Neural cell (in vitro differentiated cells): ENCODE data around the gene OSGEP. TPM values are rescaled to one million over a fixed set of nuclear protein-coding genes. Genes with fewer than 3 reads are reported as not detected.

Experiments
- H2AFZ ChIP-seq: fragments of 200-600, 300-800 bp; sonication (generic), shearing (Covaris generic); 2 replicates; pipeline ENCODE4 v1.6.0; 2014; ENCODE audit warnings: low read depth, mild to moderate bottlenecking, antibody characterized with exemption, low read length, moderate library complexity
- H3F3A ChIP-seq: fragments of 200-600 bp; shearing (Covaris generic); 2 replicates; pipeline ENCODE4 v1.6.1; 2016; ENCODE audit warnings: mild to moderate bottlenecking, moderate library complexity, mixed read lengths, antibody characterized with exemption, low read length; ENCODE audit not compliant: insufficient read depth, poor library complexity, severe bottlenecking
- H3K27ac ChIP-seq: fragments of 200-600, 300-800 bp; sonication (generic), shearing (Covaris generic); 2 replicates; pipeline ENCODE4 v1.5.1; 2014; ENCODE audit warnings: mild to moderate bottlenecking, low read length, moderate library complexity
- H3K27me3 ChIP-seq: fragments of 300-800, 200-600 bp; sonication (generic), shearing (Covaris generic); 2 replicates; pipeline ENCODE4 v1.6.0; 2014; ENCODE audit warnings: mild to moderate bottlenecking, low read depth, low read length, moderate library complexity; ENCODE audit not compliant: insufficient read depth
- H3K36me3 ChIP-seq: fragments of 300-800, 200-600 bp; sonication (generic), shearing (Covaris generic); 2 replicates; pipeline ENCODE4 v1.5.1; 2014; ENCODE audit warnings: mild to moderate bottlenecking, antibody characterized with exemption, low read length, moderate library complexity; ENCODE audit not compliant: insufficient read depth
- H3K4me2 ChIP-seq: fragments of 300-800, 200-600 bp; sonication (generic), shearing (Covaris generic); 2 replicates; pipeline ENCODE4 v1.6.0; 2014; ENCODE audit warnings: mild to moderate bottlenecking, low read length
- H3K4me3 ChIP-seq: fragments of 300-800, 200-600 bp; sonication (generic), shearing (Covaris generic); 2 replicates; pipeline ENCODE4 v1.5.1; 2014; ENCODE audit warnings: mild to moderate bottlenecking, low read length, moderate library complexity
- H3K79me2 ChIP-seq: fragments of 200-600 bp; shearing (Covaris generic); replicated peaks from 2 replicates; pipeline ENCODE4 v1.6.0; 2014; ENCODE audit warnings: mild to moderate bottlenecking, low read length, moderate library complexity; ENCODE audit not compliant: insufficient read depth
- H3K9ac ChIP-seq: fragments of 300-800, 200-600 bp; sonication (generic), shearing (Covaris generic); 2 replicates; pipeline ENCODE4 v1.6.1; 2016; ENCODE audit warnings: mild to moderate bottlenecking, low read length, mixed read lengths
- H3K9me2 ChIP-seq: fragments of 200-600 bp; shearing (Covaris generic); 2 replicates; pipeline ENCODE4 v1.6.1; 2016; ENCODE audit warnings: mild to moderate bottlenecking, low read length, mixed read lengths; ENCODE audit not compliant: insufficient read depth
- H3K9me3 ChIP-seq: fragments of 200-600, 300-800 bp; sonication (generic), shearing (Covaris generic); 2 replicates; pipeline ENCODE4 v1.6.1; 2016; ENCODE audit warnings: mild to moderate bottlenecking, mixed run types, low read length, moderate library complexity, mixed read lengths
- H4K20me1 ChIP-seq: fragments of 200-600 bp; shearing (Covaris generic); 2 replicates; pipeline ENCODE4 v1.6.1; 2016; ENCODE audit warnings: mild to moderate bottlenecking, mixed run types; ENCODE audit not compliant: insufficient read depth
- CTCF ChIP-seq: fragments of 450-650 bp; IDR thresholded peaks from 2 replicates; pipeline ENCODE4 v1.5.1; 2014; ENCODE audit warnings: antibody characterized with exemption, mild to moderate bottlenecking, moderate library complexity; ENCODE audit not compliant: poor library complexity, severe bottlenecking
- EP300 ChIP-seq: fragments of 450-650 bp; conservative IDR thresholded peaks from 2 replicates; pipeline ENCODE4 v1.6.1; 2014; ENCODE audit warnings: antibody characterized with exemption, mild to moderate bottlenecking, moderate library complexity; ENCODE audit not compliant: poor library complexity, severe bottlenecking
- EZH2 ChIP-seq: fragments of 200-600, 300-800 bp; shearing (Covaris generic), sonication (generic); IDR thresholded peaks from 2 replicates; pipeline ENCODE4 v1.6.1; 2014; ENCODE audit warnings: antibody characterized with exemption, low read length, borderline replicate concordance, mild to moderate bottlenecking; ENCODE audit not compliant: insufficient read depth, poor library complexity, severe bottlenecking
- MXI1 ChIP-seq: fragments of 450-650 bp; conservative IDR thresholded peaks from 2 replicates; pipeline ENCODE4 v1.6.1; 2014; ENCODE audit warnings: antibody characterized with exemption, mild to moderate bottlenecking; ENCODE audit not compliant: poor library complexity, severe bottlenecking
- POLR2AphosphoS5 ChIP-seq: IDR thresholded peaks from 2 replicates; pipeline ENCODE4 v1.6.1; 2012
- RAD21 ChIP-seq: fragments of 450-650 bp; conservative IDR thresholded peaks from 2 replicates; pipeline ENCODE4 v1.6.1; 2014; ENCODE audit warnings: antibody characterized with exemption, mild to moderate bottlenecking, moderate library complexity
- REST ChIP-seq: IDR thresholded peaks from 2 replicates; pipeline ENCODE4 v1.6.1; 2012; ENCODE audit warnings: borderline replicate concordance
- SMC3 ChIP-seq: fragments of 450-650 bp; conservative IDR thresholded peaks from 2 replicates; pipeline ENCODE4 v1.6.1; 2014; ENCODE audit warnings: antibody characterized with exemption, mild to moderate bottlenecking, moderate library complexity; ENCODE audit not compliant: poor library complexity
- TAF1 ChIP-seq: IDR thresholded peaks from 2 replicates; pipeline ENCODE4 v1.6.1; 2012; ENCODE audit warnings: low read depth
- polyA plus RNA-seq: library from polyadenylated mRNA; depleted of rRNA; stranded (reverse); fragments of >200 nt; gene quantifications from 2 replicates; pipeline ENCODE4 v1.2.3, GENCODE V29; 2014

OSGEP gene
- polyA plus RNA-seq, 1 donor from 2014 or later, result 264 TPM

DNA sequence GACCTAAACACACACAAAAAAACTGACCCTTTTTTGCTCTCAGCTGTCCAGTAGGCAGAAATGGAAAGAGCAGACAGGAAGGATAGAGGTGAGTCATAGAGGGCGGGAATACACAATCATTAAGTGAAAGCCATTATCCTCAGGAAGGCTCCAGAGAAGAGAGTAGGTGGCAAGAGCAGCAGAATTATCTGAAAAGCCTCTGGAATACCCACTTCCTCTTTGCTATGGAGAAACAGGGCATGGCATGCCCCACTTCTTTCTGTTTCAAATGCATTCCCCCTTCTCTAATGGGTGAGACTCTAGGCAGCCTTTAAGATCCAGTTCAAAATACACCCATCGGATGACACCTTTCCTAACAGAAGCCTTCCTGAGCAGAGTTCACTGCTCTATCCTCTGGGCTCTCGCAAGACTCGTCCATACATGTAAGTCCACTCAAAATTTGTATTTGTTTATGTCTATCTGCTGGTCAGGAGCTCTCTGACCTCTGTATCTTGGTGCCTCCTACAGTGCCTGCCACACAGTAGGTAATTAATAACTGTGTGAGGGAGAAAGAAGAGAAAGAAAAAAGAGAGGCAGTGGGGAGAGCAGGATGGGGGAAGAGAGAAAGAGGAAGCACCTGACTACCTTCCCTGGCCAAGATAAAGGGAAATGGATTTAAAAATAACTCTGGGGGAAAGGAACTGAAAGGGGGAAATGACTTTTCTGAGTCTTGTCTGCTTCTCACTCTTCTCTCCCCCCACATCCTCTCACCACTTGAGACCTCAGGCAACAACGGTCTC, 27.2 kb downstream of the OSGEP start:
- Histone ChIP-seq H3K27ac (no peak overlapping the region), H3K79me2 (no peaks in the 10 kb centered on the region), H3K36me3 (no peaks in the 10 kb centered on the region), H3K9me2 (no peaks in the 10 kb centered on the region), H3K9me3 (no peaks in the 10 kb centered on the region), H3K27me3 (no peaks in the 10 kb centered on the region), H3K9ac (no peak overlapping the region), H3F3A (no peaks in the 10 kb centered on the region), H3K4me3 (no peak overlapping the region), H4K20me1 (no peaks in the 10 kb centered on the region), H2AFZ (no peak overlapping the region), H3K4me2 (no peak overlapping the region)
- no peak for TF ChIP-seq CTCF
- no peak for TF ChIP-seq EZH2
- TF ChIP-seq RAD21, result no peak
- no peak for TF ChIP-seq MXI1
- no peak for TF ChIP-seq TAF1
- TF ChIP-seq EP300, result no peak
- TF ChIP-seq POLR2AphosphoS5, result no peak
- TF ChIP-seq REST, result no peak
- TF ChIP-seq SMC3, result no peak

DNA sequence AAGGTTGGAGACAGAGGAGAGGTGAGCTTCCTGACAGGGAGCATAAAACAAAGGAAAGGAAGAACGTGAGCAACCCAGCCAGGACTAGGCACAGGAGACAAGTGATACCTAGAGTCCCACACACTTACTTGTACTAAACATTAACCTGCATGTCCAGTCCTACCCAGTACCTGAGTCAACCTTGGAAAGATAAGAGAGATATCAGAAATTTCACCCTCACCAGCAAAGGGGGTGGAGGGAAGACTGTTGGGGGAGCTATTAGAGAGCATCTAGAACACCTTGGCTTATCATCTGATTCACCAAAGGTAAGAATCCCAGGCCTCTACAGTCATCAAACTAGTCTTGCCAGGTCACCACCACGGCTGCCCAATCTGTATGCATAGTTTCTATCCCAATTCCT, 29.8 kb downstream of the OSGEP start:
- H3K9me2 ChIP-seq, result no peaks in the 10 kb centered on the region
- H3K79me2 ChIP-seq, result no peaks in the 10 kb centered on the region
- no peaks in the 10 kb centered on the region for H3K27me3 ChIP-seq
- no peak overlapping the region for H3K4me2 ChIP-seq
- H3K4me3 ChIP-seq, result no peak overlapping the region
- H2AFZ ChIP-seq, result no peak overlapping the region
- no peaks in the 10 kb centered on the region for H3K9me3 ChIP-seq
- H3K27ac ChIP-seq, result no peak overlapping the region
- TF ChIP-seq SMC3 (no peak), CTCF (no peak), RAD21 (no peak), POLR2AphosphoS5 (no peak), TAF1 (no peak), MXI1 (no peak), EZH2 (no peak), EP300 (no peak), REST (no peak)
- no peaks in the 10 kb centered on the region for H4K20me1 ChIP-seq
- H3F3A ChIP-seq, result no peaks in the 10 kb centered on the region
- H3K9ac ChIP-seq, result no peak overlapping the region
- H3K36me3 ChIP-seq, result no peaks in the 10 kb centered on the region
